Measurements from ENCODE around the gene MCUR1.

DNA sequence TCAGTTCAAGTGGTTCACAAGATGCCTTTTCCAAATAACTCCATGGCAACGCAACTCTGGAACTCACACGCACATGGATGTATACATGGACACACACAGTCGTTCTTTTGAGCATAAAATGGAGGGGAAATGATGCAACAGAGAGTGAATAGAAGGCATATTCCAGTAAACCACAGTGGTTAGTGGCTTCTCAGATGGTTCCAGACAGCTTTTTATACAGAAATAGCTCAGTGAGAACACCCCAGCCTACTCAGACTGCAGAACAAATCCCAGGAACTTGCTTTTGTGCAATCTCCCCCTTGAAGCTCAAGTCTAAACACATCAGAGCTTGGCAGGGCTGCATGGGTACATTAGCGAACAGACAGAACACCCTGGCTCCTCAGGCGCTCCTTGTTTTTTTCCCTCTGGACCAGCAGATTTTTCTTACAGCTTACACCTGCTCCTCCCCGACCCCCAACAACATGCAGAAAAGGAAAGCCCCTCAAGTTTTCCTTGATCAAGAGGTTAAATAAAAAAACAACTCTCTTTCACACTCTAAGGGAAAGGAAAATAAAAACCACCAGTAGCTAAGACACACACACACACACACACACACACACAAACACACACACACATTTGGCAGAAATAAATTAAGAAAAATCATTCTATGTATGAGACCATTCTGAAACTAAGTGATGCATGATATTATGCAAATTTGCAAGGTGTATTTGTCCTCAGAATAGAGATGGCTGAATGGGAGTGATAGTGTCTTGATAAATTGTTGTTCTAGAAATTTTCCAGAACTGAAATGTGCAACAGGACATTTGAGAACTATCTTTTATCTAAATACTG, 51.5 kb downstream of the MCUR1 start:
- no peak for TF ChIP-seq POLR2A (IDR thresholded peaks at IDR 0.05; ENCODE audit: low read length)
- no peak for TF ChIP-seq GATA1 (IDR thresholded peaks at IDR 0.05; ENCODE audit: low read depth, low read length)
